Measurements from ENCODE around the gene SLC38A11.

The SLC38A11 gene

DNA sequence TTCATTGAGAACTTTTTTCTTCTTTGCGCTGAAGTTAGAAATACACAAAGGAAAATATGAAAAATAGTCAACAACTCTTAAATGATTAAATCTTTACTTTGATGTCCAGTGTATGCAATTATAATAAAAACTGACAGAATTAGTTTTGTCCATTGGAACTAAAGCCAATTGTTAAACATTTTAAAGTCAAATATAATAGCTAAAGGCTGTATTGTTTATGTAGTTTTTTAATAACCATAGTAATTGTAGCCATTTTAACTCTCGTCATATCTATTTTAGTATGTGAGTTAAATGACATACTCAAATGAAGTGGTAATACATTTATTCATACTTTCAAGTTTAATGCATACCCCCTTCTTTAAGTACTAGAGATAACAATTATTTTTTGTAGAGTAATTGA lies 109.0 kb downstream of the SLC38A11 start:
- DNase-seq (ENCODE audit: extremely low spot score), result no peak
- CTCF ChIA-PET, result no interaction called here
- POLR2A ChIA-PET, result no interaction called here
- no peak for TF ChIP-seq FOXA1 (IDR thresholded peaks at IDR 0.05)
- TF ChIP-seq NFRKB (IDR thresholded peaks at IDR 0.05), result no peak
- no peak for TF ChIP-seq CTBP1 (IDR thresholded peaks at IDR 0.05; ENCODE audit: borderline replicate concordance)
- no peak for TF ChIP-seq FOXK2 (IDR thresholded peaks at IDR 0.05)
- TF ChIP-seq HDGF (IDR thresholded peaks at IDR 0.05; ENCODE audit: borderline replicate concordance), result no peak
- TF ChIP-seq ELF4 (IDR thresholded peaks at IDR 0.05), result no peak
- no peak for TF ChIP-seq SP1 (IDR thresholded peaks at IDR 0.05)
- TF ChIP-seq BHLHE40 (IDR thresholded peaks at IDR 0.05; ENCODE audit: borderline replicate concordance), result no peak
- TF ChIP-seq LEF1 (IDR thresholded peaks at IDR 0.05; ENCODE audit: borderline replicate concordance), result no peak
- no peak for TF ChIP-seq ARNT (IDR thresholded peaks at IDR 0.05)
- TF ChIP-seq ZNF384 (IDR thresholded peaks at IDR 0.05), result no peak
- TF ChIP-seq FOXM1 (IDR thresholded peaks at IDR 0.05; ENCODE audit: borderline replicate concordance), result no peak
- TF ChIP-seq PKNOX1 (IDR thresholded peaks at IDR 0.05), result no peak
- no peak for TF ChIP-seq L3MBTL2 (conservative IDR thresholded peaks at IDR 0.05)
